IMR-90 (cell line): ENCODE data around the gene RNF32. TPM values are rescaled to one million over a fixed set of nuclear protein-coding genes. Genes with fewer than 3 reads are reported as not detected.

Experiments used
- ATAC-seq: fragments of 200-7000 bp; cut with Tn5 transposase; 2 replicates; pipeline ENCODE4 v1.9.1; 2020; ENCODE audit warnings: low read depth, mild to moderate bottlenecking, moderate library complexity
- BruUV-seq: library from RNA; stranded (reverse); fragments of 400-500 nt; replicated peaks from 2 replicates; lab custom pipeline; 2021; lab: Mats Ljungman, UMichigan
- CTCF ChIA-PET: fragments of 300-600 bp; formaldehyde crosslinking; extraction: SDS; loops from one replicate; lab custom pipeline; 2021; ENCODE audit warnings: antibody characterized with exemption; lab: Yijun Ruan, JAX
- POLR2A ChIA-PET: fragments of 300-600 bp; sonication (Branson Sonifier 250); formaldehyde crosslinking; loops from one replicate; lab custom pipeline; 2022; ENCODE audit warnings: antibody characterized with exemption; ENCODE audit not compliant: unreplicated experiment; lab: Charles Lee
- DNase-seq: peaks from one replicate; pipeline ENCODE4 v3.0.0; 2013
- H2AFZ ChIP-seq: replicated peaks from 2 replicates; pipeline ENCODE3; 2013; ENCODE audit warnings: low read length, mild to moderate bottlenecking; ENCODE audit not compliant: poor library complexity
- H2AK5ac ChIP-seq: 2 replicates; pipeline ENCODE4 v1.6.1; 2013; ENCODE audit warnings: low read depth, low read length, inconsistent platforms
- H2AK9ac ChIP-seq: replicated peaks from 2 replicates; pipeline ENCODE3; 2013; ENCODE audit warnings: mild to moderate bottlenecking, low read depth, low read length, moderate library complexity; ENCODE audit not compliant: poor library complexity
- H2BK120ac ChIP-seq: 2 replicates; pipeline ENCODE4 v1.6.1; 2013; ENCODE audit warnings: low read depth, low read length, inconsistent platforms
- H2BK15ac ChIP-seq: 3 replicates; pipeline ENCODE4 v1.6.1; 2013; ENCODE audit warnings: low read depth, low read length, inconsistent platforms
- H2BK20ac ChIP-seq: 2 replicates; pipeline ENCODE4 v1.6.1; 2013; ENCODE audit warnings: low read depth, mild to moderate bottlenecking, inconsistent platforms, low read length, moderate library complexity
- H2BK5ac ChIP-seq: 2 replicates; pipeline ENCODE4 v1.6.1; 2013; ENCODE audit warnings: mild to moderate bottlenecking, low read depth, low read length, inconsistent platforms; ENCODE audit not compliant: poor library complexity, severe bottlenecking
- H3K14ac ChIP-seq: replicated peaks from 2 replicates; pipeline ENCODE4 v1.6.1; 2013; ENCODE audit warnings: low read depth, low read length, inconsistent platforms
- H3K18ac ChIP-seq: 2 replicates; pipeline ENCODE4 v1.6.1; 2013; ENCODE audit warnings: low read depth, low read length, control low read depth
- H3K23ac ChIP-seq: 2 replicates; pipeline ENCODE4 v1.6.1; 2013; ENCODE audit warnings: low read depth, low read length, inconsistent platforms
- H3K27ac ChIP-seq: 2 replicates; pipeline ENCODE4 v1.5.1; 2013; ENCODE audit warnings: mild to moderate bottlenecking, control low read depth, low read length; ENCODE audit not compliant: insufficient read depth
- H3K27me3 ChIP-seq: 2 replicates; pipeline ENCODE4 v1.6.1; 2013; ENCODE audit warnings: low read length; ENCODE audit not compliant: control insufficient read depth, insufficient read depth
- H3K36me3 ChIP-seq: 2 replicates; pipeline ENCODE4 v1.6.1; 2013; ENCODE audit warnings: low read length, mixed read lengths; ENCODE audit not compliant: control insufficient read depth, insufficient read depth
- H3K4ac ChIP-seq: 2 replicates; pipeline ENCODE4 v1.6.1; 2013; ENCODE audit warnings: low read depth, low read length, inconsistent platforms
- H3K4me1 ChIP-seq: 2 replicates; pipeline ENCODE4 v1.6.1; 2013; ENCODE audit warnings: low read length, mixed read lengths; ENCODE audit not compliant: control insufficient read depth, insufficient read depth
- H3K4me2 ChIP-seq: 2 replicates; pipeline ENCODE4 v1.6.1; 2013; ENCODE audit warnings: low read depth, mild to moderate bottlenecking, control low read depth, low read length, moderate library complexity
- H3K4me3 ChIP-seq: 2 replicates; pipeline ENCODE4 v1.5.1; 2013; ENCODE audit warnings: low read depth, mild to moderate bottlenecking, control low read depth, low read length, moderate library complexity; ENCODE audit not compliant: insufficient read depth
- H3K56ac ChIP-seq: 2 replicates; pipeline ENCODE4 v1.6.1; 2013; ENCODE audit warnings: low read length, inconsistent platforms; ENCODE audit not compliant: insufficient read depth; ENCODE audit errors: extremely low read depth
- H3K79me1 ChIP-seq, 2 experiments: 2 replicates each; pipeline ENCODE4 v1.6.1; 2013; ENCODE audit warnings: low read length in 2 of 2, inconsistent platforms in 1 of 2, low read depth in 1 of 2
- H3K9ac ChIP-seq: 2 replicates; pipeline ENCODE4 v1.6.1; 2013; ENCODE audit warnings: low read depth, low read length, control low read depth
- H3K9me1 ChIP-seq: 2 replicates; pipeline ENCODE4 v1.6.1; 2013; ENCODE audit warnings: low read length, inconsistent platforms; ENCODE audit not compliant: insufficient read depth
- H3K9me3 ChIP-seq: 2 replicates; pipeline ENCODE4 v1.6.1; 2013; ENCODE audit warnings: low read length; ENCODE audit not compliant: control insufficient read depth, insufficient read depth
- H4K20me1 ChIP-seq: 2 replicates; pipeline ENCODE4 v1.6.1; 2013; ENCODE audit warnings: low read length, inconsistent platforms; ENCODE audit not compliant: insufficient read depth
- H4K5ac ChIP-seq: 2 replicates; pipeline ENCODE4 v1.6.1; 2013; ENCODE audit warnings: mild to moderate bottlenecking, low read depth, low read length, control low read depth
- H4K8ac ChIP-seq, 2 experiments: 2 replicates each; pipeline ENCODE4 v1.6.1; 2013; ENCODE audit warnings: low read depth in 2 of 2, low read length in 2 of 2, control low read depth in 1 of 2, inconsistent platforms in 1 of 2
- H4K91ac ChIP-seq: 2 replicates; pipeline ENCODE4 v1.6.1; 2013; ENCODE audit warnings: low read depth, low read length, inconsistent platforms; ENCODE audit not compliant: insufficient read depth
- BHLHE40 ChIP-seq: fragments of 150-350 bp; IDR thresholded peaks from 2 replicates; pipeline ENCODE4 v1.6.1; 2016; ENCODE audit warnings: mild to moderate bottlenecking, low read depth, low read length
- CEBPB ChIP-seq: IDR thresholded peaks from 2 replicates; pipeline ENCODE4 v1.6.1; 2012; ENCODE audit warnings: low read depth, low read length, improper control_type of control experiment
- CHD1 ChIP-seq: IDR thresholded peaks from 2 replicates; pipeline ENCODE4 v1.6.1; 2012; ENCODE audit warnings: low read depth, low read length, improper control_type of control experiment
- CTCF ChIP-seq: conservative IDR thresholded peaks from 2 replicates; pipeline ENCODE4 v1.5.1; 2012; ENCODE audit warnings: mild to moderate bottlenecking, low read depth, low read length, improper control_type of control experiment
- ELK1 ChIP-seq: fragments of 150-350 bp; IDR thresholded peaks from 2 replicates; pipeline ENCODE4 v1.6.1; 2016; ENCODE audit warnings: low read depth, mild to moderate bottlenecking, low read length, moderate library complexity, borderline replicate concordance
- FOS ChIP-seq: fragments of 150-350 bp; IDR thresholded peaks from 2 replicates; pipeline ENCODE4 v1.6.1; 2016; ENCODE audit warnings: low read depth, low read length
- MAFK ChIP-seq: IDR thresholded peaks from 2 replicates; pipeline ENCODE4 v1.6.1; 2012; ENCODE audit warnings: low read depth, low read length, improper control_type of control experiment
- MAZ ChIP-seq: IDR thresholded peaks from 2 replicates; pipeline ENCODE4 v1.6.1; 2012; ENCODE audit warnings: low read depth, mild to moderate bottlenecking, low read length, improper control_type of control experiment, moderate library complexity, borderline replicate concordance
- MXI1 ChIP-seq: IDR thresholded peaks from 2 replicates; pipeline ENCODE4 v1.6.1; 2012; ENCODE audit warnings: low read depth, mild to moderate bottlenecking, low read length, moderate library complexity, borderline replicate concordance
- NFE2L2 ChIP-seq: fragments of 150-350 bp; IDR thresholded peaks from 2 replicates; pipeline ENCODE4 v1.6.1; 2016; ENCODE audit warnings: low read depth, mild to moderate bottlenecking, low read length
- POLR2A ChIP-seq: IDR thresholded peaks from 2 replicates; pipeline ENCODE4 v1.6.1; 2012; ENCODE audit warnings: mild to moderate bottlenecking, low read depth, low read length
- RAD21 ChIP-seq: IDR thresholded peaks from 2 replicates; pipeline ENCODE4 v1.6.1; 2012; ENCODE audit warnings: low read length, improper control_type of control experiment
- RFX5 ChIP-seq: IDR thresholded peaks from 2 replicates; pipeline ENCODE4 v1.8.0; 2012; ENCODE audit warnings: low read depth, mild to moderate bottlenecking, low read length, moderate library complexity
- SMC3 ChIP-seq: fragments of 150-350 bp; IDR thresholded peaks from 2 replicates; pipeline ENCODE4 v1.6.1; 2016; ENCODE audit warnings: low read depth, mild to moderate bottlenecking, antibody characterized with exemption, low read length, moderate library complexity
- USF2 ChIP-seq: fragments of 150-350 bp; IDR thresholded peaks from 2 replicates; pipeline ENCODE4 v1.6.1; 2017; ENCODE audit warnings: mild to moderate bottlenecking, antibody characterized with exemption, low read length, low read depth
- WGBS, 2 experiments: methylation state at CpG; one replicate each; pipeline versions ENCODE4 v1.1.5 to v1.1.7; 2013; ENCODE audit warnings: missing lambda C conversion rate in 2 of 2; ENCODE audit not compliant: insufficient read length in 1 of 2; ENCODE audit errors: extremely low coverage in 2 of 2; 5-methylcytosine and 5-hydroxymethylcytosine counted together
- dilution Hi-C: fragments of 300-500 bp; cut with HindIII; formaldehyde crosslinking; loops from one replicate; pipeline ENCODE4 v1.14.3; 2018; ENCODE audit warnings: low sequenced_read_pairs; ENCODE audit not compliant: unreplicated experiment
- in situ Hi-C: fragments of 300-500 bp; cut with MboI; formaldehyde crosslinking; loops from 3 replicates; pipeline ENCODE4 v1.14.3; 2019; ENCODE audit warnings: low sequenced_read_pairs, inconsistent platforms, mixed read lengths
- intact Hi-C: fragments of 100-400 bp; cut with micrococcal nuclease; formaldehyde crosslinking; loops from 2 replicates; pipeline ENCODE4 v1.10.0; 2022
- polyA plus RNA-seq, 3 experiments: library from polyadenylated mRNA; depleted of rRNA; stranded (reverse); fragments of >200 nt; gene quantifications; 2 replicates each; pipeline ENCODE4 v1.2.3, GENCODE V29; 2012; ENCODE audit warnings: low replicate concordance in 1 of 3
- total RNA-seq: library from RNA; depleted of rRNA; stranded (reverse); fragments of >200 nt; gene quantifications from 2 replicates; pipeline ENCODE4 v1.2.3, GENCODE V29; 2012

Gene RNF32
- total and polyA plus RNA-seq, 2 of the 4 experiments (the other 2 are of a cell fraction) = 0.36 to 0.63 TPM

GRCh38 chr7:156594283-156595080, 46.1 kb upstream of the RNF32 start:
- Histone ChIP-seq H3K14ac (no peak overlapping the region), H4K20me1 (no peaks in the 10 kb centered on the region), H3K36me3 (no peaks in the 10 kb centered on the region), H3K27ac (no peak overlapping the region), H4K8ac (no peak overlapping the region), H2BK120ac (no peak overlapping the region), H3K18ac (no peak overlapping the region), H2BK20ac (no peak overlapping the region), H3K4me2 (no peak overlapping the region), H4K5ac (no peak overlapping the region), H3K4me1 (no peaks in the 10 kb centered on the region), H3K27me3 (no peaks in the 10 kb centered on the region), H2BK15ac (no peak overlapping the region), H3K9me1 (no peaks in the 10 kb centered on the region), H2AK9ac (no peak overlapping the region), H3K9ac (no peak overlapping the region), H2BK5ac (no peak overlapping the region), H2AK5ac (no peak overlapping the region), H2AFZ (no peak overlapping the region), H3K4me3 (no peak overlapping the region), H4K91ac (no peak overlapping the region), H3K79me1 (no peaks in the 10 kb centered on the region), H3K9me3 (peaks cover 8% of the 10 kb centered on the region), H3K4ac (no peak overlapping the region), H3K56ac (no peak overlapping the region), H3K23ac (no peak overlapping the region)
- dilution Hi-C loops = no loop called here
- no TSS peak for BruUV-seq
- intact Hi-C loops = no loop called here
- CTCF ChIA-PET = no interaction called here
- 72% methylated on average over 2 of the region's 6 CpGs; no CpG with 5 or more reads in 1 of the 2 experiments for WGBS, 2 experiments
- in situ Hi-C loops = no loop called here
- POLR2A ChIA-PET = interaction anchor here (0.5 kb wide), 1 partner anchor 115 kb away, joined by 3 read pairs; no protein-coding TSS in a partner anchor
- ATAC-seq (no peak), DNase-seq (no peak)
- no peak for TF ChIP-seq CEBPB
- TF ChIP-seq BHLHE40 = no peak
- TF ChIP-seq USF2 = no peak
- no peak for TF ChIP-seq CHD1
- no peak for TF ChIP-seq POLR2A
- TF ChIP-seq SMC3 = no peak
- TF ChIP-seq FOS = no peak
- TF ChIP-seq ELK1 = no peak
- TF ChIP-seq MXI1 = no peak
- no peak for TF ChIP-seq CTCF
- no peak for TF ChIP-seq MAZ
- no peak for TF ChIP-seq RAD21
- TF ChIP-seq NFE2L2 = no peak
- no peak for TF ChIP-seq RFX5
- TF ChIP-seq MAFK = no peak
